Vagina (tissue), 2 donors: ENCODE measurements around the gene DSCAML1.

ENCODE experiments used
- POLR2A ChIP-seq, 2 donors: fragments of 450-650 bp; IDR thresholded peaks; one replicate each; pipeline ENCODE4 v1.6.1; 2017; ENCODE audit warnings: antibody characterized with exemption in 2 of 2, mild to moderate bottlenecking in 2 of 2, moderate library complexity in 2 of 2
- TF ChIP-seq, protein P1 (sequence below), 3 experiments: fragments of 450-650 bp in 2 of 3; fragments of 200-600 bp in 1 of 3; sonication (generic) in 1 of 3; IDR thresholded peaks; one replicate each; pipeline ENCODE4 v1.5.1; 2017 to 2019; ENCODE audit warnings: antibody characterized with exemption in 3 of 3, mild to moderate bottlenecking in 2 of 3, moderate library complexity in 2 of 3

- TF ChIP-seq, protein P1, sequence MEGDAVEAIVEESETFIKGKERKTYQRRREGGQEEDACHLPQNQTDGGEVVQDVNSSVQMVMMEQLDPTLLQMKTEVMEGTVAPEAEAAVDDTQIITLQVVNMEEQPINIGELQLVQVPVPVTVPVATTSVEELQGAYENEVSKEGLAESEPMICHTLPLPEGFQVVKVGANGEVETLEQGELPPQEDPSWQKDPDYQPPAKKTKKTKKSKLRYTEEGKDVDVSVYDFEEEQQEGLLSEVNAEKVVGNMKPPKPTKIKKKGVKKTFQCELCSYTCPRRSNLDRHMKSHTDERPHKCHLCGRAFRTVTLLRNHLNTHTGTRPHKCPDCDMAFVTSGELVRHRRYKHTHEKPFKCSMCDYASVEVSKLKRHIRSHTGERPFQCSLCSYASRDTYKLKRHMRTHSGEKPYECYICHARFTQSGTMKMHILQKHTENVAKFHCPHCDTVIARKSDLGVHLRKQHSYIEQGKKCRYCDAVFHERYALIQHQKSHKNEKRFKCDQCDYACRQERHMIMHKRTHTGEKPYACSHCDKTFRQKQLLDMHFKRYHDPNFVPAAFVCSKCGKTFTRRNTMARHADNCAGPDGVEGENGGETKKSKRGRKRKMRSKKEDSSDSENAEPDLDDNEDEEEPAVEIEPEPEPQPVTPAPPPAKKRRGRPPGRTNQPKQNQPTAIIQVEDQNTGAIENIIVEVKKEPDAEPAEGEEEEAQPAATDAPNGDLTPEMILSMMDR (IDR thresholded peaks at IDR 0.05), result no peak
- no peak for TF ChIP-seq POLR2A (IDR thresholded peaks at IDR 0.05)
Observed at GRCh38 chr11:117557361-117557760, 239.7 kb downstream of the DSCAML1 start.
